ENCODE measurements around the gene EHMT2. TPM values are rescaled to one million over a fixed set of nuclear protein-coding genes. Genes with fewer than 3 reads are reported as not detected.

Gene EHMT2
- polyA plus RNA-seq, 2 of the 4 experiments (the other 2 are of a cell fraction): 15.4 to 32.3 TPM

GRCh38 chr6:31928672-31928939 is 31.1 kb upstream of the EHMT2 start (continued):
- TF ChIP-seq REST (IDR thresholded peaks at IDR 0.05) (no peak), POLR2AphosphoS2 (conservative IDR thresholded peaks at IDR 0.05; ENCODE audit: low read length) (no peak), CHD4 (IDR thresholded peaks at IDR 0.05; ENCODE audit: borderline replicate concordance) (no peak), MAZ (IDR thresholded peaks at IDR 0.05; ENCODE audit: borderline replicate concordance, low read depth, low read length) (no peak)

- ATAC-seq: no peak
- no peak for TF ChIP-seq HMGXB4 (CRISPR knock-in tag; IDR thresholded peaks at IDR 0.05; ENCODE audit: borderline replicate concordance)
- no peak for TF ChIP-seq EHF (CRISPR knock-in tag; IDR thresholded peaks at IDR 0.05)
- no peak for TF ChIP-seq CTCF (IDR thresholded peaks at IDR 0.05)
- no peak for TF ChIP-seq HES2 (IDR thresholded peaks at IDR 0.05)
- TF ChIP-seq TP53 (CRISPR knock-in tag; IDR thresholded peaks at IDR 0.05): no peak
- TF ChIP-seq BCL3 (IDR thresholded peaks at IDR 0.05): no peak
- TF ChIP-seq RAD21 (conservative IDR thresholded peaks at IDR 0.05 in 1 of 2, IDR thresholded peaks at IDR 0.05 in 1 of 2): no peak
- no peak for TF ChIP-seq KDM1A (IDR thresholded peaks at IDR 0.05; ENCODE audit: low read depth)
- no peak for TF ChIP-seq HOXB13 (CRISPR knock-in tag; IDR thresholded peaks at IDR 0.05; ENCODE audit: low read depth)
- TF ChIP-seq SREBF2 (IDR thresholded peaks at IDR 0.05): no peak
- TF ChIP-seq EP300 (IDR thresholded peaks at IDR 0.05): no peak
- no peak for TF ChIP-seq CBX2 (IDR thresholded peaks at IDR 0.05; ENCODE audit: borderline replicate concordance, low read depth)
- no peak for TF ChIP-seq BHLHE40 (IDR thresholded peaks at IDR 0.05; ENCODE audit: low read depth, low read length)
- TF ChIP-seq POLR2AphosphoS2 (conservative IDR thresholded peaks at IDR 0.05; ENCODE audit: low read length): no peak
- TF ChIP-seq ELK1 (IDR thresholded peaks at IDR 0.05; ENCODE audit: low read depth, low read length): no peak
- TF ChIP-seq MAZ (IDR thresholded peaks at IDR 0.05; ENCODE audit: borderline replicate concordance, low read depth, low read length): no peak
- TF ChIP-seq CBX8 (IDR thresholded peaks at IDR 0.05): no peak
- TF ChIP-seq SMC3 (IDR thresholded peaks at IDR 0.05): no peak
- no peak for TF ChIP-seq CHD2 (IDR thresholded peaks at IDR 0.05; ENCODE audit: low read length, partially characterized antibody)
- no peak for TF ChIP-seq PBX3 (IDR thresholded peaks at IDR 0.05)
- no peak for FAIRE-seq
- Histone ChIP-seq H3K4me2 (0 out of 3 replicates have a peak overlapping the region, but pooled peaks have one; percentile 14), H3K4me3 (no peak overlapping the region), H3K4me1 (no peaks in the 10 kb centered on the region; the same call in 2 of the 3 replicates), H3K9me3 (peaks cover 3% of the 10 kb centered on the region; the same call in 1 of the 3 replicates), H3K27ac (no peak overlapping the region)
- POLR2A ChIA-PET: no interaction called here
- 80% methylated on average over 7 of the region's 11 CpGs for WGBS (ENCODE audit: missing lambda C conversion rate)
- DNase-seq (ENCODE audit: low read depth in 1 of 2, low spot score in 1 of 2): no peak
- CTCF ChIA-PET: no interaction called here
Measured at GRCh38 chr6:31927863-31928671, 30.6 kb upstream of the EHMT2 start.

Measured in A549 (cell line).